ENCODE data around the gene INTS6. TPM values are rescaled to one million over a fixed set of nuclear protein-coding genes. Genes with fewer than 3 reads are reported as not detected.

The INTS6 gene
- total RNA-seq, 2 donors from 2014 or later = 66.1 to 92.3 TPM

DNA sequence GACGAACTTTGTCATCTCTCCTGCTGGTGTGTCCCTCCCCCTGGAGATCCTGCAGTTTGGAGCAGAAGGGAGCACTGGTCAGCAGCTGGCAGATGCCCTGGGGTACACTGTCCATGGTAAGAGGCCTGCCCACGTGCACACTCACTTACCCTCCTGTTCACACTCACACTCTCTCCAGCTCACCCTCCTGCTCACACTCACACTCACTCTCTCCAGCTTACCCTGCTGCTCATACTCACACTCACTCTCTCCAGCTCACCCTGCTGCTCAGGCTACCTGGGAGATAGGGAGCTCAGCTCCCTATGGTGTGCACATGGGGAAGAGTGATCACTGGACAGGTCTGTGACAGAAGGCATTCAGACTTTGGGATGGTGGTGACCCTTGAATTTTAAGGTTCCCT lies 111.6 kb downstream of the INTS6 start:
- Mint-ChIP-seq H3K36me3 (no peaks in the 10 kb centered on the region), H3K27ac (peak overlapping the region in 1 of 2 donors; percentile 36), H3K4me3 (no peak overlapping the region), H3K9me3 (no peaks in the 10 kb centered on the region), H3K27me3 (no peaks in the 10 kb centered on the region), H3K4me1 (ENCODE audit: low read depth in 2 of 2) (no peaks in the 10 kb centered on the region)
- DNase-seq (ENCODE audit: low spot score) = no peak
- peak in 1 of 2 donors; percentile 28 for ATAC-seq

- ATAC-seq (no peak), DNase-seq (ENCODE audit: low spot score) (no peak)
- H3K27ac Mint-ChIP-seq = no peak overlapping the region
- H3K4me3 Mint-ChIP-seq = no peak overlapping the region
- no peaks in the 10 kb centered on the region for H3K4me1 Mint-ChIP-seq (ENCODE audit: low read depth in 2 of 2)
- H3K27me3 Mint-ChIP-seq = no peaks in the 10 kb centered on the region
- no peaks in the 10 kb centered on the region for H3K36me3 Mint-ChIP-seq
- no peaks in the 10 kb centered on the region for H3K9me3 Mint-ChIP-seq
Measured at GRCh38 chr13:51339952-51340732, 112.7 kb downstream of the INTS6 start.

DNA sequence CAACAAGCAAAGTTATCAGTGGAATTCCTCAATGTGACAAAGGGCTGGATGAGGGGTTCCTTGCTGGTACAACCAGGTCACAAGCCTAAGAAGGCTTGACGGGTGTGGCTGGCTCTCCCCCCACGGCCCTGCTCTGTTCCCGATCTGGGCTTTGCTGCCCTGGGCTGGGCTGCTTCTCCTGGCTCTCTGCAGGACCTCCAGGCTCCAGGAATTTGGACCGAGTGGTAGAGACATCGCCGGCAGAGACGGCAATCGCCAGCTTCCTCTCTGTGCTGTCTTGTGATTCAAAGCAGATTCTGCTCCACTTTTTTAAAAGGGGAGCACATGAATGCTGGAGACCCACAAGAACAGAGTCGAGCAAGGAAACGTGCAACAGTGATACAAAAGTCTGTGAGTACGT lies 113.5 kb downstream of the INTS6 start, which contains the start of gene SERPINE3:
SERPINE3 (plus strand) TSS at position 338 of the 400 bp plus-strand sequence. CDS start 1,401 bp downstream, outside the sequence.
- no peaks in the 10 kb centered on the region for H3K27me3 Mint-ChIP-seq

DNA sequence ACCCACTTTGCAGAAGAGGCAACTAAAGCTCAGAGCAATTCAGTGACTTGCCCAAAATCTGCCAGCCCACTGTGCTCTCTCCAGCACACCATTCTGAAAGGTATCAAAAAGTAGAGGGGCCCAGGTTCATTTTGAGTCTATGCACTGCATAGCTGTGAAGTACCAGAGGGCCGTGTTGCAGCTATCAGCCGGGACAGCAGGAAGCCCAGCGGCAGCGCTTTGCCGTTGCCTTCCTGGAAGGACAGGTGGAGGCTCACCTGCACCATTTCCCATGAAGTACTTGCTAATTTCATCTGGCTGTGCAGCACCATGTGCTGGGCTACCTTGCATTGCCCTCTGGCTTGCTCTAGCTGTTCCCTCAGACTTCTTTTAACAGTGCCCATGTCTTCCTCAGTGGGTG lies 116.1 kb downstream of the INTS6 start:
- DNase-seq (ENCODE audit: low spot score) (no peak), ATAC-seq (no peak)
- Mint-ChIP-seq H3K4me3 (no peak overlapping the region), H3K27me3 (peaks cover 0 to 2% of the 10 kb centered on the region in 2 donors), H3K4me1 (ENCODE audit: low read depth in 2 of 2) (peaks cover 0 to 3% of the 10 kb centered on the region in 2 donors), H3K9me3 (no peaks in the 10 kb centered on the region), H3K36me3 (no peaks in the 10 kb centered on the region), H3K27ac (no peak overlapping the region)

More for the DNA sequence above, 113.5 kb downstream of the INTS6 start, which contains the start of gene SERPINE3:
- Mint-ChIP-seq H3K4me1 (ENCODE audit: low read depth in 2 of 2) (no peaks in the 10 kb centered on the region), H3K27ac (no peak within 1 kb of the TSS), H3K36me3 (no peaks in the 10 kb centered on the region), H3K9me3 (no peaks in the 10 kb centered on the region), H3K4me3 (no peak within 1 kb of the TSS)
- DNase-seq (ENCODE audit: low spot score) (no peak), ATAC-seq (peak in 1 of 2 donors; percentile 22)

DNA sequence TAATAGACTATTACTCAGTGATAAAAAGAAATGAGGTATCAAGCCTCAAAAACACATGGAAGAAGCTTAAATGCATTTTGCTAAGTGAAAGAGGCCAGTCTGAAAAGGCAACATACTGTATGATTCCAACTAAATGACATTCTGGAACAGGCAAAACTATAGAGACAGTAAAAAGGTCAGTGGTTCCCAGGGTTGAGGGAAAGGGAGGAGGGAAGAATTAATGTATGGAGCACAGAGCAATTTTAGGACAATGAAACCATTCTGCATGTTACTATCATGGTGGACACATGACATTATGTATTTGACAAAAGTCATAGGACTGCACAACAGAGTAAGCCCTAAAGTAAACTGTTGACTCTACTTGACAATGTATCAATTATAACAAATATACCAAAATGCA lies 119.0 kb downstream of the INTS6 start:
- no peaks in the 10 kb centered on the region for H3K36me3 Mint-ChIP-seq
- peaks cover 12 to 15% of the 10 kb centered on the region in 2 donors for H3K4me1 Mint-ChIP-seq (ENCODE audit: low read depth in 2 of 2)
- DNase-seq (ENCODE audit: low spot score) (no peak), ATAC-seq (no peak)
- peaks cover 0 to 5% of the 10 kb centered on the region in 2 donors for H3K27me3 Mint-ChIP-seq
- no peak overlapping the region for H3K27ac Mint-ChIP-seq
- no peak overlapping the region for H3K4me3 Mint-ChIP-seq
- no peaks in the 10 kb centered on the region for H3K9me3 Mint-ChIP-seq

DNA sequence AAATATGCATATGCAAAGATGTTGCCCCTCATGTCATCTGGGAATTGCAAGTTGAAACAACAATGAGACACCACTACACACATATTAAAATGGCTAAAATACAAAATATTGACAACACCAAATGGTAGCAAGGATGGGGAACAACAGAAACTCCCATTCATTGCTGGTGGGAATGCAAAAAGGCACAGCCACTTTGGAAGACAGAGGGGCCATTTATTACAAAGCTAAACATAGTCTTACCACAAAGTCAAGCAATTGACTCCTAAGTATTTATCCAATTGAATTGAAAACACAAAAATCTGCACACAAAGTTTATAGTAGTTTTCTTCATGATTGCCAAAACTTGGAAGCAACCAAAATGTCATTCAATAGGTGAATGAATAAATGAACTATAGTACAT lies 119.4 kb downstream of the INTS6 start:
- no peak overlapping the region for H3K27ac Mint-ChIP-seq
- DNase-seq (ENCODE audit: low spot score) (no peak), ATAC-seq (no peak)
- H3K4me1 Mint-ChIP-seq (ENCODE audit: low read depth in 2 of 2) = peaks cover 12 to 15% of the 10 kb centered on the region in 2 donors
- H3K9me3 Mint-ChIP-seq = no peaks in the 10 kb centered on the region
- H3K4me3 Mint-ChIP-seq = no peak overlapping the region
- H3K27me3 Mint-ChIP-seq = peaks cover 0 to 5% of the 10 kb centered on the region in 2 donors
- no peaks in the 10 kb centered on the region for H3K36me3 Mint-ChIP-seq

- Mint-ChIP-seq H3K4me3 (no peak overlapping the region), H3K27ac (no peak overlapping the region), H3K27me3 (peaks cover 0 to 5% of the 10 kb centered on the region in 2 donors), H3K9me3 (no peaks in the 10 kb centered on the region), H3K4me1 (ENCODE audit: low read depth in 2 of 2) (peaks cover 12 to 15% of the 10 kb centered on the region in 2 donors), H3K36me3 (no peaks in the 10 kb centered on the region)
- ATAC-seq (no peak), DNase-seq (ENCODE audit: low spot score) (no peak)
Measured at GRCh38 chr13:51332566-51333361, 120.1 kb downstream of the INTS6 start.

GRCh38 chr13:51331354-51331861 lies 121.4 kb downstream of the INTS6 start:
- no peaks in the 10 kb centered on the region for H3K36me3 Mint-ChIP-seq
- H3K4me3 Mint-ChIP-seq = no peak overlapping the region
- ATAC-seq (no peak), DNase-seq (ENCODE audit: low spot score) (no peak)
- peaks cover 0 to 5% of the 10 kb centered on the region in 2 donors for H3K27me3 Mint-ChIP-seq
- no peaks in the 10 kb centered on the region for H3K9me3 Mint-ChIP-seq
- peak overlapping the region in 1 of 2 donors; percentile 70 for H3K27ac Mint-ChIP-seq
- peaks cover 12 to 15% of the 10 kb centered on the region in 2 donors for H3K4me1 Mint-ChIP-seq (ENCODE audit: low read depth in 2 of 2)

- ATAC-seq (peak in 1 of 2 donors; percentile 11), DNase-seq (ENCODE audit: low spot score) (no peak)
- peaks cover 12 to 15% of the 10 kb centered on the region in 2 donors for H3K4me1 Mint-ChIP-seq (ENCODE audit: low read depth in 2 of 2)
- H3K27me3 Mint-ChIP-seq = peaks cover 0 to 5% of the 10 kb centered on the region in 2 donors
- no peaks in the 10 kb centered on the region for H3K9me3 Mint-ChIP-seq
- peak overlapping the region in 1 of 2 donors; percentile 70 for H3K27ac Mint-ChIP-seq
- H3K4me3 Mint-ChIP-seq = no peak overlapping the region
- no peaks in the 10 kb centered on the region for H3K36me3 Mint-ChIP-seq
Measured at GRCh38 chr13:51330791-51331190, 122.0 kb downstream of the INTS6 start.

DNA sequence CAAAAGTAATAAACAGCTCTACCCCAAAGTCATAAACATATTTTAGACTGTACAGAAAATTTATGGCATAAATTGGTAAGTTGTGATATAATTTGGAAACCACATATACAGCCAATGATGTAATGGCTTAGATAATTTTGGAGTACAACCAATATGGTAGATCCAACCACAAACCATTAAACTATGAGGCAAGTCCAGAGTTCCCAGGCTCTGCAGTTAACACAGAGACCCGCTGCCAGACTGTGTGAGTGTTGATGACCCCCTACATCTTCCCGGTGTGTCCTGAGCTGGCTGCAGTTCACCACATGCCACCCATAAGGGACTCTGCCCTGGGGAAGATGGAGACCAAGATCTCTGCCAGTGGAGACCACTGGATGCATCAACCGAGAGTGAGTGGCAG lies 123.2 kb downstream of the INTS6 start:
- Mint-ChIP-seq H3K4me3 (no peak overlapping the region), H3K4me1 (ENCODE audit: low read depth in 2 of 2) (peaks cover 12 to 15% of the 10 kb centered on the region in 2 donors), H3K36me3 (no peaks in the 10 kb centered on the region), H3K27ac (no peak overlapping the region), H3K27me3 (peaks cover 0 to 5% of the 10 kb centered on the region in 2 donors), H3K9me3 (no peaks in the 10 kb centered on the region)
- DNase-seq (ENCODE audit: low spot score) (no peak), ATAC-seq (no peak)

DNA sequence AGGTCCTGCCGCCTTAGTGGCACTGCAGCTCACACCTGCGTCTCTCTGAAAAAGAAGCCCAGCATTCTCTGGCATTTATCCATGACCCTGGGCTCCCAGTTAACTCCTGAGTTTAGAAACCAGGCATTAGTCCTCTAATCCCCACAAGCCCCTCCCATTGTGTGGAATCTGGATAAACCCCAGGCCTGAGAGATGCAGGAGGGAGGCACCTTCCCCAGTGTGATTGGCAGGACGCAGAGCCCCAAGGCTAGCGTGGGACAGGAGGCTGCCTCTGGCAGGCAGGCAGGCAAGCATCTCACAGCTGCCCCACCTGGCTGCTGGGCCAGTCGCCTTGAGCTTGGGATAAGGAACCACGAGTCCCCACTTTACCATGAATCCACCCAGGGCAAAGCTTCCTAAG lies 124.3 kb downstream of the INTS6 start:
- Mint-ChIP-seq H3K27me3 (peaks cover 0 to 3% of the 10 kb centered on the region in 2 donors), H3K4me1 (ENCODE audit: low read depth in 2 of 2) (peaks cover 12 to 15% of the 10 kb centered on the region in 2 donors), H3K9me3 (no peaks in the 10 kb centered on the region), H3K27ac (no peak overlapping the region), H3K4me3 (no peak overlapping the region), H3K36me3 (no peaks in the 10 kb centered on the region)
- DNase-seq (ENCODE audit: low spot score) = no peak
- no peak for ATAC-seq

DNA sequence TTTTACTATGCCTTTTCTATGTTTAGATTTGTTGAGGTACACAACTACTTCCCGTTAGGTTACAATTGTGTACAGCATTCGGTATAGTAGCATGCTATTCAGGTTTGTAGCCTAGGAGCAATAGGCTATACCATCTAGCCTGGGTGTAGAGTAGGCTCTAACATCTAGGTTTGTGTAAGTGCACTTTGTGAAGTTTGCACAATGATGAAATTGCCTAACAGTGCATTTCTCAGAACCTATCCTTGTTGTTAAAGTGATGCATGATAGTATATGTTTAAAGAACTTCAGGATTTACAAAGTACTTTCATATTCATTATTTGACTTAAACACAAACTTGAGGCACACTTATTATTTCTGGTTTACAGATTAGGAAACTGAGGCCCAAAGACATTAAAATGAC lies 124.9 kb downstream of the INTS6 start:
- DNase-seq (ENCODE audit: low spot score) (no peak), ATAC-seq (no peak)
- Mint-ChIP-seq H3K4me1 (ENCODE audit: low read depth in 2 of 2) (peaks cover 12 to 15% of the 10 kb centered on the region in 2 donors), H3K27me3 (peaks cover 0 to 3% of the 10 kb centered on the region in 2 donors), H3K36me3 (no peaks in the 10 kb centered on the region), H3K4me3 (no peak overlapping the region), H3K9me3 (no peaks in the 10 kb centered on the region), H3K27ac (no peak overlapping the region)

GRCh38 chr13:51326777-51327176 lies 126.1 kb downstream of the INTS6 start:
- ATAC-seq = no peak
- H3K36me3 Mint-ChIP-seq = no peaks in the 10 kb centered on the region
- H3K27me3 Mint-ChIP-seq = peaks cover 0 to 3% of the 10 kb centered on the region in 2 donors
- no peak overlapping the region for H3K27ac Mint-ChIP-seq
- peaks cover 12% of the 10 kb centered on the region in 2 donors for H3K4me1 Mint-ChIP-seq (ENCODE audit: low read depth in 2 of 2)
- DNase-seq (ENCODE audit: low spot score) = no peak
- no peak overlapping the region for H3K4me3 Mint-ChIP-seq
- no peaks in the 10 kb centered on the region for H3K9me3 Mint-ChIP-seq

- no peak overlapping the region for H3K4me3 Mint-ChIP-seq
- no peaks in the 10 kb centered on the region for H3K36me3 Mint-ChIP-seq
- peaks cover 4% of the 10 kb centered on the region in 2 donors for H3K4me1 Mint-ChIP-seq (ENCODE audit: low read depth in 2 of 2)
- ATAC-seq = peak in 1 of 2 donors; percentile 18
- H3K9me3 Mint-ChIP-seq = no peaks in the 10 kb centered on the region
- DNase-seq (ENCODE audit: low spot score) = no peak
- H3K27me3 Mint-ChIP-seq = no peaks in the 10 kb centered on the region
- no peak overlapping the region for H3K27ac Mint-ChIP-seq
Measured at GRCh38 chr13:51325837-51326236, 127.0 kb downstream of the INTS6 start.
